Activated CD8-positive, alpha-beta T cell treated with anti-CD3 and anti-CD28 coated beads for 36 hours (primary cell): ENCODE measurements around the gene RUFY4. TPM values are rescaled to one million over a fixed set of nuclear protein-coding genes. Genes with fewer than 3 reads are reported as not detected.

Source experiments
- ATAC-seq: fragments of 200-7000 bp; cut with Tn5 transposase; one replicate; pipeline ENCODE4 v1.10.0; 2021; ENCODE audit warnings: mild to moderate bottlenecking, moderate library complexity
- CTCF ChIA-PET: fragments of 350-600 bp; sonication (Branson Sonifier 250); formaldehyde crosslinking; loops from one replicate; lab custom pipeline; 2021; ENCODE audit warnings: antibody characterized with exemption; lab: Charles Lee
- POLR2A ChIA-PET: fragments of 350-600 bp; sonication (Branson Sonifier 250); formaldehyde crosslinking; loops from one replicate; lab custom pipeline; 2021; ENCODE audit warnings: antibody characterized with exemption; lab: Charles Lee
- DNase-seq: peaks from one replicate; pipeline ENCODE4 v3.0.0-alpha.2; 2020
- H3K27ac Mint-ChIP-seq: one replicate; pipeline ENCODE4 v1.8.0; 2021; ENCODE audit warnings: mild to moderate bottlenecking, mixed read lengths
- H3K27me3 Mint-ChIP-seq: one replicate; pipeline ENCODE4 v1.8.0; 2021; ENCODE audit warnings: mixed read lengths
- H3K36me3 Mint-ChIP-seq: one replicate; pipeline ENCODE4 v1.8.0; 2021; ENCODE audit warnings: low read depth, mixed read lengths
- H3K4me1 Mint-ChIP-seq: one replicate; pipeline ENCODE4 v1.8.0; 2021; ENCODE audit warnings: low read depth, mixed read lengths
- H3K4me3 Mint-ChIP-seq: one replicate; pipeline ENCODE4 v1.8.0; 2021; ENCODE audit warnings: mild to moderate bottlenecking, moderate library complexity, mixed read lengths
- H3K9me3 Mint-ChIP-seq: one replicate; pipeline ENCODE4 v1.8.0; 2021; ENCODE audit warnings: mixed read lengths
- CTCF ChIP-seq: fragments of 200-600 bp; IDR thresholded peaks from one replicate; pipeline ENCODE4 v1.8.0; 2022; ENCODE audit warnings: antibody characterized with exemption, mild to moderate bottlenecking
- intact Hi-C: fragments of 100-400 bp; cut with micrococcal nuclease; formaldehyde crosslinking; loops from one replicate; pipeline ENCODE4 v1.10.0; 2022
- total RNA-seq, 2 experiments: library from RNA; stranded (reverse); gene quantifications; one replicate each; pipeline ENCODE4 v1.2.3, GENCODE V29; 2021

Gene RUFY4
- total RNA-seq, 2 experiments from 2014 or later = 0.76 to 0.88 TPM

DNA sequence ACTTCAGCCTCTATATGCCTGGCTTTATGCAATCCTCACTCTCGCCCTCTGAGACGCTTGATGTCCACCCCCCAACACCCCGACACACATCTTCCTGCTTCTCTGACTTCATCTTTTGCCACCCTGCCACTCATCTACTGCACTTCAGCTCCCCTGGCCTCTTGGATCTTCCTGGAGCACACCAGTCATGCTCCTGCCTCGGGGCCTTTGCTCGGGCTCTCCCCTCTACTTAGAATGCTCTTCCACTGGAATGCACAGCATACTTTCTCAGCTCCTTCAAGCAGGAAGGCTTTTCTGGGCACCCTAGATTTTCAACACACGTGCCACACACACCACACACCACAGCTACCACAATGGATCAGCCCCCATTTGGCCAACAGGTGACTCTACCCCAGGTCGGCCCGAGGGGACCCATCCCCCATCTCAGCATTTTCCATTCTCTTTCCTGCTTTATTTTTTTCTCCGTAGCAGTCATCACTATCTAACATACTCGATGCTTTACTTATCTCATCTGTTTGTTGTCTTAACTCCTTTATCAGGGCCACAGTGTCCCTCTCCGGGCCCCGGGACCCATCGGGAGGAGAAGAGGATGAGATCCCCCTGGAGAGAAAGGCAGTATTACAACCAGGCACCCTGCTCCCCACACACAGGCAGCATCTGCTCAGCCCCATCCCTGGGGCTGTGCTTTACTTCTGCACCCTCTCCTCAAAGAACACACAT lies 2.3 kb downstream of the RUFY4 start:
- no peak for ATAC-seq
- TF ChIP-seq CTCF = no peak

DNA sequence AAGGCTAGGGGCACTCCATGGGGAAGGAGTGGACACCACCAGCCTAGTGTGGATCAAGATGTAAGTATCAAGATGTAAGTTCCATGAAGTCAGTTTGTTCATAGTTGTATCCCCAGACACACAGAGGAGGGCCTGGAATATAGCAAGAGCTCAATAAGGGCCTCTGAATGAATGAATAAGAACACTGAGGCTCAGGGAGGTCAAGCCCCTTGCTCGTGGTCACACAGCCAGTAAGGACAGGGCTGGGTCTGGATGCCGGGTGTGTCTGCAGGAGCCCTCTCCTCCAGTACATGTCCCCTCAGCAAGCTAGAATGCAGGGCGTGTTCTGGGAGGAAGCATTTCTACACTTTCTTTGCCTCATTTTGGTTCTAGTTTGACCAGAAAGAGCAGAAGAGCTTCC lies 2.9 kb downstream of the RUFY4 start:
- DNase-seq (no peak), ATAC-seq (no peak)
- no peak for TF ChIP-seq CTCF
- Mint-ChIP-seq H3K27me3 (peaks cover 13% of the 10 kb centered on the region), H3K4me1 (peaks cover 7% of the 10 kb centered on the region), H3K36me3 (no peaks in the 10 kb centered on the region), H3K9me3 (no peaks in the 10 kb centered on the region), H3K4me3 (no peak overlapping the region), H3K27ac (no peak overlapping the region)
- CTCF ChIA-PET = interaction anchor here (1.5 kb wide), 1 partner anchor 286 kb away, joined by 4 read pairs; no protein-coding TSS in a partner anchor
- intact Hi-C loops = no loop called here
- POLR2A ChIA-PET = no interaction called here

More for the DNA sequence above, 2.3 kb downstream of the RUFY4 start:
- intact Hi-C loops = no loop called here
- CTCF ChIA-PET = interaction anchor here (1.2 to 1.5 kb wide), 3 partner anchors 77 to 286 kb away, joined by 3 to 6 read pairs (median 4); no protein-coding TSS in a partner anchor
- H3K36me3 Mint-ChIP-seq = no peaks in the 10 kb centered on the region
- peaks cover 7% of the 10 kb centered on the region for H3K4me1 Mint-ChIP-seq
- peaks cover 16% of the 10 kb centered on the region for H3K27me3 Mint-ChIP-seq
- DNase-seq = no peak
- no peak overlapping the region for H3K27ac Mint-ChIP-seq
- no peak overlapping the region for H3K4me3 Mint-ChIP-seq
- no peaks in the 10 kb centered on the region for H3K9me3 Mint-ChIP-seq
- POLR2A ChIA-PET = no interaction called here

DNA sequence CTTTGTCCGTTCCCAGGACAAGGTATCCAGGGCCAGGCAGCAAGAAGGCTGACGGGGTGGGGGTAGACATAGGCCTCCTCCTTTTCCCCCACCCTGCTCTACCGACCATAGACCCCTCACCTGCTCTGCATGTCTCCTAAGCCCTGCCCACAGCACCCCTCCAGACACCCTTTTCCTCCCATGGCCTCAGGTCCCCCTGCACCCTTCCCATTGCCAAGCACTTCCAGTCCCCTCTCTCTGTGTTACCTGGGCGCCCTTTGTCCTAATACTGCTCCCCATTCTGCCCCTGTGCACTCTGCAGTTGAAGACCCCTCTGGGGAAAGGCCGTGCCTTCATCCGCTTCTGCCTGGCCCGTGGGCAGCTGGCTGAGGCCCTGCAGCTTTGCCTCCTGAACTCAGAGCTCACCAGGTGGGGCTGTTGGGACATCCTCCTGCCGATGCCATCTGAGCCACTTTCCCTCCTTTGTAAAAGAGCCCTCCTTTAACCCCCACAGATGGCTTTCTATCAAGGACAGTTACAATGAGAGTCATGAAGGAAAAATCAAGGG lies 3.5 kb downstream of the RUFY4 start:
- Mint-ChIP-seq H3K4me1 (peaks cover 7% of the 10 kb centered on the region), H3K27ac (no peak overlapping the region), H3K36me3 (no peaks in the 10 kb centered on the region), H3K27me3 (peaks cover 8% of the 10 kb centered on the region), H3K4me3 (no peak overlapping the region), H3K9me3 (no peaks in the 10 kb centered on the region)
- intact Hi-C loops = no loop called here
- POLR2A ChIA-PET = no interaction called here
- ATAC-seq (no peak), DNase-seq (no peak)
- CTCF ChIA-PET = interaction anchor here (1.3 to 1.5 kb wide), 2 partner anchors 30 to 287 kb away, joined by 4 read pairs; no protein-coding TSS in a partner anchor
- TF ChIP-seq CTCF = no peak

DNA sequence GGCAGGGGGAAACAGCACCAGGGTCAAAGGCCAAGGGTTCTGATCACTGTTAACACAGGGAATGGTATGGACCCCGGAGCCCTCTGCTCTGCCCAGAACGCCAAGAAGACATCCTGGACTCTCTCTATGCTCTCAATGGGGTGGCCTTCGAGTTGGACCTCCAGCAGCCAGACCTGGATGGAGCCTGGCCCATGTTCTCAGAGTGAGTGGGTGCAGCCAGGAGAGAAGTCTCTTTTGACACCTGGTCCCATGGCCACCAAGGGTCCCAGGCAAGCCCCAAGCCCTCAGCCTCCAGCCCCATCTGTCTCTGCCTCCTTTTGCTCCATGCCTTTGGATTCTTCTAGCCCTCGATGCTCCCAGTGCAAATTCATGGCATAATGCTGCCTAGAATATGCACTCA lies 4.1 kb downstream of the RUFY4 start:
- Mint-ChIP-seq H3K27me3 (peaks cover 5% of the 10 kb centered on the region), H3K9me3 (no peaks in the 10 kb centered on the region), H3K36me3 (no peaks in the 10 kb centered on the region), H3K4me3 (no peak overlapping the region), H3K27ac (no peak overlapping the region), H3K4me1 (peaks cover 7% of the 10 kb centered on the region)
- no peak for DNase-seq
- CTCF ChIA-PET = interaction anchor here (1.3 to 2.2 kb wide), 4 partner anchors 14 to 284 kb away, joined by 3 to 9 read pairs (median 4); no protein-coding TSS in a partner anchor
- intact Hi-C loops = no loop called here
- TF ChIP-seq CTCF = no peak
- POLR2A ChIA-PET = no interaction called here
- ATAC-seq = no peak

DNA sequence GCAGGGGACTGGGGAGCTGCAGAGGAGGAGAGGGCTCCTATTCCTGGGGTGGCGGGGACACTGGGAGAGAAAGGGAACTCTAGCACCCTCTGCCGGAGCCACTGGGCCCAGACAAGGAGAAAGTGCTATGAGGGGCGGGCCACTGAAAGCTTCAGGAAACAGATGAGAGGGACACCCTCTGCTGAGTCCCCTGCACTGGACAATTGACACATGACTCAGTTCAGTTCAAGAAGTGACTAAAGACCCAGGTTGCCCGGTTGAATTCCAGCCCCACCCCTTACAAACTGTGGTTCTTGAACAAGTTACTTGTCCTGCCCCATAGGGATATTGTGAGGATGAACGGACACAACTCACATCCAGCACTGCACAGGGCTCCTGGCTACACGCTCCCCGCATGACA lies 5.0 kb downstream of the RUFY4 start:
- no peaks in the 10 kb centered on the region for H3K9me3 Mint-ChIP-seq
- H3K36me3 Mint-ChIP-seq = no peaks in the 10 kb centered on the region
- no peak overlapping the region for H3K27ac Mint-ChIP-seq
- ATAC-seq (peak; percentile 78), DNase-seq (peak; percentile 55)
- H3K4me1 Mint-ChIP-seq = peaks cover 4% of the 10 kb centered on the region
- H3K4me3 Mint-ChIP-seq = no peak overlapping the region
- intact Hi-C loops = no loop called here
- ChIA-PET CTCF (interaction anchor here (1.3 to 2.2 kb wide), 8 partner anchors 9 to 288 kb away, joined by 3 to 9 read pairs (median 5); no protein-coding TSS in a partner anchor), POLR2A (interaction anchor here (0.7 kb wide), 1 partner anchor 323 kb away, joined by 3 read pairs; no protein-coding TSS in a partner anchor)
- H3K27me3 Mint-ChIP-seq = peaks cover 4% of the 10 kb centered on the region
- peak; percentile 51 for TF ChIP-seq CTCF
